Measurements from ENCODE around the gene SNX33.
"Not testable (repeated sequence)": the region's sequence is repeated elsewhere in the genome, so short reads cannot be mapped to it uniquely, and the experiment has no call there.

The SNX33 gene
- 5.6 to 5.8 reads per million in 2 donors for total RNA-seq

GRCh38 chr15:75647370-75648155, at the start of gene SNX33:
TSS of gene SNX33 (plus strand) at chr15:75647912. CDS start at chr15:75649103, 1,191 bp downstream.
- DNase-seq, result peak; percentile 28 to 53 (median 40)

- DNase-seq, result no peak
Observed at GRCh38 chr15:75598361-75598760, 49.4 kb upstream of the SNX33 start.

GRCh38 chr15:75599401-75599800, 48.3 kb upstream of the SNX33 start:
- no peak for DNase-seq

- no peak for DNase-seq
Observed at GRCh38 chr15:75606026-75606425, 41.7 kb upstream of the SNX33 start.

GRCh38 chr15:75606711-75607699, 40.7 kb upstream of the SNX33 start:
- DNase-seq, result peak in 2 of 5 experiments; percentile 49 to 85

GRCh38 chr15:75616766-75617165, 30.9 kb upstream of the SNX33 start:
- DNase-seq, result no peak

GRCh38 chr15:75620058-75620820, 27.5 kb upstream of the SNX33 start:
- DNase-seq, result no peak

- no peak for DNase-seq
Observed at GRCh38 chr15:75620841-75621391, 26.8 kb upstream of the SNX33 start.

GRCh38 chr15:75622505-75622904, 25.2 kb upstream of the SNX33 start:
- no peak for DNase-seq

GRCh38 chr15:75625542-75626347, 22.0 kb upstream of the SNX33 start, which contains the start of gene SNUPN:
TSS of gene SNUPN (minus strand) at chr15:75625725. CDS start at chr15:75621051, 4,674 bp downstream.
- peak; percentile 77 to 99 (median 87) for DNase-seq

GRCh38 chr15:75631935-75632334, 15.8 kb upstream of the SNX33 start:
- no peak for DNase-seq

GRCh38 chr15:75633922-75634321, 13.8 kb upstream of the SNX33 start:
- DNase-seq, result not testable (repeated sequence)

- DNase-seq, result no peak
Observed at GRCh38 chr15:75636026-75636425, 11.7 kb upstream of the SNX33 start.

- DNase-seq, result no peak
Observed at GRCh38 chr15:75637245-75638009, 10.3 kb upstream of the SNX33 start.

GRCh38 chr15:75639191-75639708, 8.5 kb upstream of the SNX33 start:
- DNase-seq, result no peak

- peak; percentile 79 to 99 (median 89) for DNase-seq
Observed at GRCh38 chr15:75639709-75640482, 7.8 kb upstream of the SNX33 start, which contains the start of gene IMP3. TSS of gene IMP3 (minus strand) at chr15:75640224. CDS start at chr15:75640168, 56 bp downstream.

GRCh38 chr15:75640483-75641178, 7.1 kb upstream of the SNX33 start:
- DNase-seq, result peak in 3 of 5 experiments; percentile 33 to 87 (median 39)

GRCh38 chr15:75641179-75641503, 6.6 kb upstream of the SNX33 start:
- DNase-seq, result no peak

- no peak for DNase-seq
Observed at GRCh38 chr15:75641603-75642002, 6.1 kb upstream of the SNX33 start.

Data from T-helper 2 cell (primary cell).